ENCODE results near the gene ABRAXAS1. TPM values are rescaled to one million over a fixed set of nuclear protein-coding genes. Genes with fewer than 3 reads are reported as not detected.
A peak's percentile ranks its signal among the peaks of the same experiment; 100 is the strongest.

ABRAXAS1 gene
- total RNA-seq, 4 donors from 2014 or later = 3.1 to 9.0 (median 6.1) TPM

GRCh38 chr4:83473966-83474365, 10.9 kb downstream of the ABRAXAS1 start:
- WGBS, 2 donors = 92 to 94% methylated on average over 2 of the region's 2 CpGs
- Histone ChIP-seq H3K27ac (no peak overlapping the region), H3K9me3 (no peaks in the 10 kb centered on the region), H3K4me1 (no peaks in the 10 kb centered on the region), H3K27me3 (no peaks in the 10 kb centered on the region), H3K4me3 (no peak overlapping the region), H3K36me3 (peaks cover 0 to 62% (median 0%) of the 10 kb centered on the region in 3 donors)
- no peak for TF ChIP-seq POLR2A (IDR thresholded peaks at IDR 0.05)
- no peak for TF ChIP-seq CTCF (IDR thresholded peaks at IDR 0.05)
- DNase-seq = no peak
- intact Hi-C loops (cut with DNase I) = no loop called here

GRCh38 chr4:83473423-83473822, 11.5 kb downstream of the ABRAXAS1 start:
- Histone ChIP-seq H3K27me3 (no peaks in the 10 kb centered on the region), H3K4me3 (no peak overlapping the region), H3K27ac (no peak overlapping the region), H3K9me3 (no peaks in the 10 kb centered on the region), H3K4me1 (no peaks in the 10 kb centered on the region), H3K36me3 (peaks cover 0 to 67% (median 2%) of the 10 kb centered on the region in 3 donors)
- intact Hi-C loops (cut with DNase I) = no loop called here
- TF ChIP-seq POLR2A (IDR thresholded peaks at IDR 0.05) (no peak), CTCF (IDR thresholded peaks at IDR 0.05) (no peak)
- WGBS, 2 donors = 86 to 91% methylated on average over 4 of the region's 4 CpGs
- no peak for DNase-seq

GRCh38 chr4:83456184-83456501, 28.8 kb downstream of the ABRAXAS1 start:
- peaks cover 0 to 67% (median 5%) of the 10 kb centered on the region in 3 donors for H3K36me3 ChIP-seq
- no peaks in the 10 kb centered on the region for H3K27me3 ChIP-seq
- H3K4me1 ChIP-seq = peaks cover 0 to 43% (median 23%) of the 10 kb centered on the region in 3 donors
- TF ChIP-seq POLR2A (IDR thresholded peaks at IDR 0.05) = no peak
- TF ChIP-seq CTCF (IDR thresholded peaks at IDR 0.05) = no peak
- H3K9me3 ChIP-seq = no peaks in the 10 kb centered on the region
- peak overlapping the region; percentile 76 to 89 (median 82) for H3K4me3 ChIP-seq
- peak overlapping the region; percentile 92 to 99 (median 98) for H3K27ac ChIP-seq
- intact Hi-C loops (cut with DNase I) = no loop called here
- 0% methylated on average over 5 to 6 of the region's 7 CpGs for WGBS, 2 donors
- DNase-seq = no peak

- peak; percentile 87 for DNase-seq
- H3K36me3 ChIP-seq = peaks cover 0 to 66% (median 5%) of the 10 kb centered on the region in 3 donors
Observed at GRCh38 chr4:83455281-83456183, 29.4 kb downstream of the ABRAXAS1 start, which contains the start of the genes HELQ and MRPS18C. Gene HELQ, minus strand, starts transcription at chr4:83455823. Its CDS starts 130 bp downstream, at chr4:83455693. Gene MRPS18C, plus strand, starts transcription at chr4:83456058. Its CDS starts 20 bp downstream, at chr4:83456078.

More at GRCh38 chr4:83455281-83456183, 29.4 kb downstream of the ABRAXAS1 start, which contains the start of the genes HELQ and MRPS18C:
- H3K27ac ChIP-seq = peak within 1 kb of the TSS; percentile 92 to 99 (median 98)
- H3K4me1 ChIP-seq = peaks cover 0 to 43% (median 23%) of the 10 kb centered on the region in 3 donors
- H3K9me3 ChIP-seq = no peaks in the 10 kb centered on the region
- H3K4me3 ChIP-seq = peak within 1 kb of the TSS; percentile 76 to 89 (median 82)
- no peaks in the 10 kb centered on the region for H3K27me3 ChIP-seq
- TF ChIP-seq POLR2A (IDR thresholded peaks at IDR 0.05) (peak in 2 of 4 donors; percentile 63 to 74), CTCF (IDR thresholded peaks at IDR 0.05) (peak in 4 of 6 experiments; percentile 22 to 44 (median 29))
- WGBS, 2 donors = 0% methylated on average over 25 to 30 of the region's 58 CpGs
- intact Hi-C loops (cut with DNase I) = no loop called here

Measured in esophagus squamous epithelium (tissue), 5 donors.